AG09319 (cell line): ENCODE data around the gene LRPAP1.

Experiments used
- DNase-seq: peaks from one replicate; pipeline ENCODE4 v3.0.0-alpha.2; 2010; ENCODE audit warnings: low read depth; ENCODE audit errors: extremely low read depth
- TF ChIP-seq, protein P1 (sequence below): IDR thresholded peaks from 2 replicates; pipeline ENCODE4 v1.5.1; 2011; ENCODE audit warnings: low read depth, mild to moderate bottlenecking, inconsistent platforms, low read length, moderate library complexity

Gene LRPAP1

DNA sequence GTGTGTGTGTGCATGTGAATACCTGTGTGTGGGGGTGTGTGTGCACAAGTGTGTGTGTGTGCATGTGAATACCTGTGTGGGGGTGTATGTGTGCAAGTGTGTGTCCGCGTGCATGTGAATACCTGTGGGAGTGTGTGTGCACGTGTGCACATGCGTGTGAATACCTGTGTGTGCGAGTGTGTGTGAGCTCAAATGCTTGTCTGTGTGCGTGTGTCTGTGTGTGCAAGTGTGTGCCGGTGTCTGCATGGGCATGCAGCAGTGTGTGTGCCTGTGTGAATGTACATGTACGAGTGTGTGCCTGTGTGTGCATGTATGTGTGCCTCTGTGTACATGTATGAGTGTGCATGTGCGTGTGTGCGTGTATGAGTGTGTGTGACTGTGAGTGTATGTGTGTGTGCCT, 64.1 kb downstream of the LRPAP1 start:
- no peak for DNase-seq
- TF ChIP-seq, protein P1, sequence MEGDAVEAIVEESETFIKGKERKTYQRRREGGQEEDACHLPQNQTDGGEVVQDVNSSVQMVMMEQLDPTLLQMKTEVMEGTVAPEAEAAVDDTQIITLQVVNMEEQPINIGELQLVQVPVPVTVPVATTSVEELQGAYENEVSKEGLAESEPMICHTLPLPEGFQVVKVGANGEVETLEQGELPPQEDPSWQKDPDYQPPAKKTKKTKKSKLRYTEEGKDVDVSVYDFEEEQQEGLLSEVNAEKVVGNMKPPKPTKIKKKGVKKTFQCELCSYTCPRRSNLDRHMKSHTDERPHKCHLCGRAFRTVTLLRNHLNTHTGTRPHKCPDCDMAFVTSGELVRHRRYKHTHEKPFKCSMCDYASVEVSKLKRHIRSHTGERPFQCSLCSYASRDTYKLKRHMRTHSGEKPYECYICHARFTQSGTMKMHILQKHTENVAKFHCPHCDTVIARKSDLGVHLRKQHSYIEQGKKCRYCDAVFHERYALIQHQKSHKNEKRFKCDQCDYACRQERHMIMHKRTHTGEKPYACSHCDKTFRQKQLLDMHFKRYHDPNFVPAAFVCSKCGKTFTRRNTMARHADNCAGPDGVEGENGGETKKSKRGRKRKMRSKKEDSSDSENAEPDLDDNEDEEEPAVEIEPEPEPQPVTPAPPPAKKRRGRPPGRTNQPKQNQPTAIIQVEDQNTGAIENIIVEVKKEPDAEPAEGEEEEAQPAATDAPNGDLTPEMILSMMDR, result no peak

- TF ChIP-seq, protein P1, result no peak
These were observed 64.6 kb downstream of the LRPAP1 start for GRCh38 chr4:3467601-3468031.

DNA sequence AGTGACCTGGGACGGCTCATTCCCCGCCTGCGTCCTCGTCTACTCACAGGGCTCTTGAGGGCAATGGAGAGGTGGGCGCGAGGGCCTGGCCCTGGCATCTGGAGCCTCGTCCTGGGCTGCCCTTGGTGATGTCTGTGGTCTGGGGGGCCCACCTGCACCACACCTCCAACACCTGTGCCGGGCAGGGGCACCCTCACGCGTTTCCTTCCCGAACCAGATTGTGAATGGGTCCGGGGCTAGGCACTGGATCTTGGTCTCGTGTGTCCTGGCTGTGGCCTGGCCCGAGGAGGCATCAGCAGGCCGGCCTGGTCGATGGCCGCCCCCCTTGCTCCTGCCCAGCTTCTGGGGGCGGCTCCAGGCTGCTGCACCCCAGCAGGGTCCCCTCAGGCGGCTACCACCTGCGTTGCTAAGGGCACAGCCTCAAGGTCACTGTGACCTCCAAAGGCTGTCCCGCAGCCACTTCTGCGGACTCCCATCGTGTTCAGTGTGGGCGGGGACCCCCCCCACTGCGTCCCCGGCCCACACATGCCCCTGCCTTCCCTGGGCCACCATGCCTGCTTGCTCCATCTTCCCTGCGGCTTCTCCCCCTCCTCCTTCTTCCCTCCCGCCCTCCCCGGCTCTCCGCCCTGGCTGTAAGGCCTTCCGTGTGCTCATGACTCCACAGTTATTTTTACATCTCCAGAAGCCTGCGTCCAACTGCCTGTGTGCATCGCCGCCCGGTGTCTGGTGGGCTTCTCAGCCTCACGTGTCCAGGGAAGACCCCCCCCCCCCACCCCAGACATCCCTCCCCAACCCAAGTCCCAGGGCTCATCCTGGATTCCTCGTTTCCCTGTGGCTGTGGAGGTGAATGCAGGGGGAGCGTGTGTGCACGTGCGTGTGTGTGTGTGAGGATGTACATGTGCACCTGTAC, 65.3 kb downstream of the LRPAP1 start:
- TF ChIP-seq, protein P1, result no peak
- no peak for DNase-seq

More at GRCh38 chr4:3467601-3468031, 64.6 kb downstream of the LRPAP1 start:
- no peak for DNase-seq

GRCh38 chr4:3465698-3466671, 66.2 kb downstream of the LRPAP1 start:
- TF ChIP-seq, protein P1, result no peak
- DNase-seq, result no peak

- TF ChIP-seq, protein P1, result no peak
- DNase-seq, result no peak
These were observed 67.1 kb downstream of the LRPAP1 start for GRCh38 chr4:3464911-3465697.

DNA sequence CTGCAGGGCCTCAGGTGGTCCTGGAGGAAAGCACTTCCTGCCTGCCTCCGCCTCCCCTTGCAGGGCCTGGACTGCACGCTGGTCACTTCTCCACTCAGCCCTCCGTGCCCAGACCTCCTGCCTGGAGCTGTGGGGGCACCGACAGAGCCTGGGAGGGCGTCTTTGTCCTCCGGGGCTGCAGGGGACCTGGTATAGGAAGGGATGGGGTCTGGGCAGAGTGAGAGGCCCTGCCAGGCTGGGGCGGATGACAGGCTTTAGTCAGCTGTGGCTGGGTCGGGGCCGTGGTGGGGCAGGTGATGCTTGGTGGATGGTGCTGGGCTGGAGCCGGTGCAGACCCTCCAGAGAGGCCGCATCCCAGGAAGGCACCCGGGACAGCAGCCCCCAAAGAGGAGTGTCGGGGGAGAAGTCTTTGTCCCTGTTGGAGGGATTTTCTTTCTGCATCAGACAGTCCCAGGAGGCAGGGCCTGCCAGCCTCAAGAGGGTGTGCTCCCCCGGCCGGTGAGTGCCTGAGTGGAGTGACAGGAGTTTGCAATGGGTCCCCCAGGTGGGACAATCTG, 67.8 kb downstream of the LRPAP1 start:
- TF ChIP-seq, protein P1, result no peak
- no peak for DNase-seq
